H1 (cell line): ENCODE results near the gene CACNG3. TPM values are rescaled to one million over a fixed set of nuclear protein-coding genes. Genes with fewer than 3 reads are reported as not detected.

Experiments
- polyA plus RNA-seq, 7 experiments: library from polyadenylated mRNA; depleted of rRNA in 3 of 7; stranded (reverse) in 5 of 7; unstranded in 2 of 7; fragments of >200 nt in 5 of 7; fragments of 200-250 nt in 2 of 7; gene quantifications; 1 replicate in 5 of 7; 2 replicates in 1 of 7; 4 replicates in 1 of 7; pipeline versions ENCODE4 v1.2.1 to v1.2.3, GENCODE V29; 2011 to 2013; ENCODE audit warnings: missing spikeins in 2 of 7, mixed read lengths in 2 of 7
- total RNA-seq: library from RNA; stranded (reverse); fragmentation: NEBNext Ultra II Directional; extraction: Animal tissue kit (Norgen Biotek cat#: 25700); gene quantifications from 2 replicates; pipeline ENCODE4 v1.2.1, GENCODE V29; 2021
- TF ChIP-seq, protein P1 (sequence below): fragments of 300-600 bp; sonication (generic); IDR thresholded peaks from 2 replicates; pipeline ENCODE4 v1.7.1; 2012; ENCODE audit warnings: low read length, moderate library complexity, mild to moderate bottlenecking, inconsistent platforms; ENCODE audit not compliant: insufficient replicate concordance

Gene CACNG3
- total and polyA plus RNA-seq, 2 of the 8 experiments (the other 6 are each of a cell fraction or from before 2014, with no cell fraction given) = 0.12 TPM; not detected in 1

DNA sequence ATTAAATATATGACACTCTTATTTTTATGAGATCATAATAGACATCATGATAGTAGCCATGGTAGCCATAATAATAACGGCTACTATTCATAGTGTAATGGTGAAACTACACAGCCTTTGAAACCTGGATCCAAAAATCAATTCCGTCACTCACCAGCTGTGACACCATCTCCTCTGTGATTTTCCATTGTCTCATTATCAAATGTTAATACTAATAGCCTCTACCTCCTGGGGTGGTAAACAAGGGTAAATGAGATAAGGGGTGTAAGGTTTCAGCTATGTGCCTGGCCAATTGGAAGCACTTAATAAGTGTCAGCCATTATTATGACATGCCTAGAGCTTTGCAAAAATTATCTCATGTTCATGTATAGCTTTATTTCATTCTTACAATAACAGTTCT is 88.6 kb downstream of the CACNG3 start (continued):
- TF ChIP-seq, protein P1, sequence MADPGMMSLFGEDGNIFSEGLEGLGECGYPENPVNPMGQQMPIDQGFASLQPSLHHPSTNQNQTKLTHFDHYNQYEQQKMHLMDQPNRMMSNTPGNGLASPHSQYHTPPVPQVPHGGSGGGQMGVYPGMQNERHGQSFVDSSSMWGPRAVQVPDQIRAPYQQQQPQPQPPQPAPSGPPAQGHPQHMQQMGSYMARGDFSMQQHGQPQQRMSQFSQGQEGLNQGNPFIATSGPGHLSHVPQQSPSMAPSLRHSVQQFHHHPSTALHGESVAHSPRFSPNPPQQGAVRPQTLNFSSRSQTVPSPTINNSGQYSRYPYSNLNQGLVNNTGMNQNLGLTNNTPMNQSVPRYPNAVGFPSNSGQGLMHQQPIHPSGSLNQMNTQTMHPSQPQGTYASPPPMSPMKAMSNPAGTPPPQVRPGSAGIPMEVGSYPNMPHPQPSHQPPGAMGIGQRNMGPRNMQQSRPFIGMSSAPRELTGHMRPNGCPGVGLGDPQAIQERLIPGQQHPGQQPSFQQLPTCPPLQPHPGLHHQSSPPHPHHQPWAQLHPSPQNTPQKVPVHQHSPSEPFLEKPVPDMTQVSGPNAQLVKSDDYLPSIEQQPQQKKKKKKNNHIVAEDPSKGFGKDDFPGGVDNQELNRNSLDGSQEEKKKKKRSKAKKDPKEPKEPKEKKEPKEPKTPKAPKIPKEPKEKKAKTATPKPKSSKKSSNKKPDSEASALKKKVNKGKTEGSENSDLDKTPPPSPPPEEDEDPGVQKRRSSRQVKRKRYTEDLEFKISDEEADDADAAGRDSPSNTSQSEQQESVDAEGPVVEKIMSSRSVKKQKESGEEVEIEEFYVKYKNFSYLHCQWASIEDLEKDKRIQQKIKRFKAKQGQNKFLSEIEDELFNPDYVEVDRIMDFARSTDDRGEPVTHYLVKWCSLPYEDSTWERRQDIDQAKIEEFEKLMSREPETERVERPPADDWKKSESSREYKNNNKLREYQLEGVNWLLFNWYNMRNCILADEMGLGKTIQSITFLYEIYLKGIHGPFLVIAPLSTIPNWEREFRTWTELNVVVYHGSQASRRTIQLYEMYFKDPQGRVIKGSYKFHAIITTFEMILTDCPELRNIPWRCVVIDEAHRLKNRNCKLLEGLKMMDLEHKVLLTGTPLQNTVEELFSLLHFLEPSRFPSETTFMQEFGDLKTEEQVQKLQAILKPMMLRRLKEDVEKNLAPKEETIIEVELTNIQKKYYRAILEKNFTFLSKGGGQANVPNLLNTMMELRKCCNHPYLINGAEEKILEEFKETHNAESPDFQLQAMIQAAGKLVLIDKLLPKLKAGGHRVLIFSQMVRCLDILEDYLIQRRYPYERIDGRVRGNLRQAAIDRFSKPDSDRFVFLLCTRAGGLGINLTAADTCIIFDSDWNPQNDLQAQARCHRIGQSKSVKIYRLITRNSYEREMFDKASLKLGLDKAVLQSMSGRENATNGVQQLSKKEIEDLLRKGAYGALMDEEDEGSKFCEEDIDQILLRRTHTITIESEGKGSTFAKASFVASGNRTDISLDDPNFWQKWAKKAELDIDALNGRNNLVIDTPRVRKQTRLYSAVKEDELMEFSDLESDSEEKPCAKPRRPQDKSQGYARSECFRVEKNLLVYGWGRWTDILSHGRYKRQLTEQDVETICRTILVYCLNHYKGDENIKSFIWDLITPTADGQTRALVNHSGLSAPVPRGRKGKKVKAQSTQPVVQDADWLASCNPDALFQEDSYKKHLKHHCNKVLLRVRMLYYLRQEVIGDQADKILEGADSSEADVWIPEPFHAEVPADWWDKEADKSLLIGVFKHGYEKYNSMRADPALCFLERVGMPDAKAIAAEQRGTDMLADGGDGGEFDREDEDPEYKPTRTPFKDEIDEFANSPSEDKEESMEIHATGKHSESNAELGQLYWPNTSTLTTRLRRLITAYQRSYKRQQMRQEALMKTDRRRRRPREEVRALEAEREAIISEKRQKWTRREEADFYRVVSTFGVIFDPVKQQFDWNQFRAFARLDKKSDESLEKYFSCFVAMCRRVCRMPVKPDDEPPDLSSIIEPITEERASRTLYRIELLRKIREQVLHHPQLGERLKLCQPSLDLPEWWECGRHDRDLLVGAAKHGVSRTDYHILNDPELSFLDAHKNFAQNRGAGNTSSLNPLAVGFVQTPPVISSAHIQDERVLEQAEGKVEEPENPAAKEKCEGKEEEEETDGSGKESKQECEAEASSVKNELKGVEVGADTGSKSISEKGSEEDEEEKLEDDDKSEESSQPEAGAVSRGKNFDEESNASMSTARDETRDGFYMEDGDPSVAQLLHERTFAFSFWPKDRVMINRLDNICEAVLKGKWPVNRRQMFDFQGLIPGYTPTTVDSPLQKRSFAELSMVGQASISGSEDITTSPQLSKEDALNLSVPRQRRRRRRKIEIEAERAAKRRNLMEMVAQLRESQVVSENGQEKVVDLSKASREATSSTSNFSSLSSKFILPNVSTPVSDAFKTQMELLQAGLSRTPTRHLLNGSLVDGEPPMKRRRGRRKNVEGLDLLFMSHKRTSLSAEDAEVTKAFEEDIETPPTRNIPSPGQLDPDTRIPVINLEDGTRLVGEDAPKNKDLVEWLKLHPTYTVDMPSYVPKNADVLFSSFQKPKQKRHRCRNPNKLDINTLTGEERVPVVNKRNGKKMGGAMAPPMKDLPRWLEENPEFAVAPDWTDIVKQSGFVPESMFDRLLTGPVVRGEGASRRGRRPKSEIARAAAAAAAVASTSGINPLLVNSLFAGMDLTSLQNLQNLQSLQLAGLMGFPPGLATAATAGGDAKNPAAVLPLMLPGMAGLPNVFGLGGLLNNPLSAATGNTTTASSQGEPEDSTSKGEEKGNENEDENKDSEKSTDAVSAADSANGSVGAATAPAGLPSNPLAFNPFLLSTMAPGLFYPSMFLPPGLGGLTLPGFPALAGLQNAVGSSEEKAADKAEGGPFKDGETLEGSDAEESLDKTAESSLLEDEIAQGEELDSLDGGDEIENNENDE = no peak
